Duodenal mucosa (tissue), 2 donors: ENCODE data around the gene OR13J1.

Experiments used
- H3K27ac ChIP-seq: one replicate; pipeline ENCODE4 v1.7.0; 2013; ENCODE audit warnings: low read depth, low read length
- H3K27me3 ChIP-seq, 2 donors: one replicate each; pipeline ENCODE4 v1.7.0; 2013; ENCODE audit warnings: low read length in 2 of 2, control low read depth in 1 of 2; ENCODE audit not compliant: insufficient read depth in 2 of 2, control insufficient read depth in 1 of 2
- H3K36me3 ChIP-seq, 2 donors: one replicate each; pipeline ENCODE4 v1.7.0; 2013; ENCODE audit warnings: low read length in 2 of 2, control low read depth in 1 of 2; ENCODE audit not compliant: insufficient read depth in 2 of 2, control insufficient read depth in 1 of 2
- H3K4me1 ChIP-seq, 2 donors: one replicate each; pipeline ENCODE4 v1.7.0; 2013; ENCODE audit warnings: low read length in 2 of 2, control low read depth in 1 of 2; ENCODE audit not compliant: insufficient read depth in 2 of 2, control insufficient read depth in 1 of 2
- H3K4me3 ChIP-seq, 2 donors: one replicate each; pipeline ENCODE4 v1.7.0; 2013; ENCODE audit warnings: low read length in 2 of 2, low read depth in 1 of 2
- H3K9ac ChIP-seq, 2 donors: one replicate each; pipeline ENCODE4 v1.7.0; 2013; ENCODE audit warnings: low read length in 2 of 2, low read depth in 1 of 2
- H3K9me3 ChIP-seq, 2 donors: one replicate each; pipeline ENCODE4 v1.7.0; 2013; ENCODE audit warnings: low read length in 2 of 2, control low read depth in 1 of 2; ENCODE audit not compliant: control insufficient read depth in 1 of 2

Gene OR13J1

GRCh38 chr9:35835216-35835632 lies 35.0 kb downstream of the OR13J1 start:
- H3K27me3 ChIP-seq = no peaks in the 10 kb centered on the region
- no peak overlapping the region for H3K9ac ChIP-seq
- H3K36me3 ChIP-seq = no peaks in the 10 kb centered on the region
- no peaks in the 10 kb centered on the region for H3K9me3 ChIP-seq
- H3K4me3 ChIP-seq = no peak overlapping the region
- no peak overlapping the region for H3K27ac ChIP-seq
- peaks cover 31 to 33% of the 10 kb centered on the region in 2 donors for H3K4me1 ChIP-seq

DNA sequence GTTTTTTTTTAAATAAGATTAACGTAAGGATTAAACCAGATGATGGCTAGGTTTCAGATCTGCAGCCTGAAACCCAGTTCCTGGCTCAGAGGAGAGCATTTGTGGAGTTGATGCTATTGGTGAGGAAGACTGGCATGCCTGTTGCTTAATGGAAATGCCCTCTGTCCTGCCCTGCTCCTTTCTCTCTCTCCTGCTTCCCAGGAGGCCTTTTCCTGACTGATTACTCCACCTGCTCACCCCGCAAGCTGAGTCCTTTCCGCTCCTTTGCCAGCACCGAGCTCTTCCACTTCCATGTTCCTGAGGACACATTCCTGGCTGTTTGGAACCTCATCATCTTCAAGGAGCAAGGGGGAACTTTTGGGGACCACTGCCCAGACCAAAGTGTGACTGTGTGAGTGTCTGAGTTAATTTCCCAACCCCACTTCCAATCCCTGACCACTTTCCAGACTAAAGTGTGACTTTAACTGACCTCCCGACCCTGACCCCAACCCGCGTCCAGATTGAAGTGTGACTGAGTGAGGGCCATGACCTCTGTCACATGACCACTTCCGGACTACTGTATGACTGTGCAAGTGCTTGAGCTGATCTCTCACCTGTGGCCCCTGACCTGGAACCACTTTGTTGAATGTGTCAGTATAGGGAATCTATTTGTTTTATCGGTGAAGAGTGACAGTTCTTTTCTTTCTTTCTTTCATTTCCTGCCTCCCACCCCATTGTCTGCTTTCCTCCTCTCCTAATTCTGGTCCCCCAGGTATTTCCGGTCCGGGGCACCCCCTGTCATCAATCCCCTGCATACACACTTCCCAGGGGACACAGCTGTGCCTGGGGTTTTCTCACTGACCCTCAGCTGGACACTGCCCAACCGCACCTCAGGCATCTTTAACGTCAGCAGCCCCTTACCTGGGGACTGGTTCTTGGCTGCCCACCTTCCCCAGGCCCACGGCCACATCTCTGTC lies 35.7 kb downstream of the OR13J1 start:
- Histone ChIP-seq H3K9me3 (no peaks in the 10 kb centered on the region), H3K4me1 (peaks cover 37 to 40% of the 10 kb centered on the region in 2 donors), H3K4me3 (no peak overlapping the region), H3K36me3 (no peaks in the 10 kb centered on the region), H3K27me3 (no peaks in the 10 kb centered on the region), H3K27ac (no peak overlapping the region), H3K9ac (peak overlapping the region in 1 of 2 donors; percentile 10)

GRCh38 chr9:35832814-35833213 lies 37.4 kb downstream of the OR13J1 start:
- Histone ChIP-seq H3K4me1 (peaks cover 44 to 45% of the 10 kb centered on the region in 2 donors), H3K36me3 (no peaks in the 10 kb centered on the region), H3K27me3 (no peaks in the 10 kb centered on the region), H3K4me3 (no peak overlapping the region), H3K27ac (no peak overlapping the region), H3K9ac (no peak overlapping the region), H3K9me3 (no peaks in the 10 kb centered on the region)

GRCh38 chr9:35831040-35831439 lies 39.2 kb downstream of the OR13J1 start:
- H3K27me3 ChIP-seq = no peaks in the 10 kb centered on the region
- H3K4me3 ChIP-seq = no peak overlapping the region
- H3K36me3 ChIP-seq = no peaks in the 10 kb centered on the region
- peaks cover 42 to 45% of the 10 kb centered on the region in 2 donors for H3K4me1 ChIP-seq
- no peaks in the 10 kb centered on the region for H3K9me3 ChIP-seq
- H3K9ac ChIP-seq = no peak overlapping the region
- H3K27ac ChIP-seq = no peak overlapping the region

DNA sequence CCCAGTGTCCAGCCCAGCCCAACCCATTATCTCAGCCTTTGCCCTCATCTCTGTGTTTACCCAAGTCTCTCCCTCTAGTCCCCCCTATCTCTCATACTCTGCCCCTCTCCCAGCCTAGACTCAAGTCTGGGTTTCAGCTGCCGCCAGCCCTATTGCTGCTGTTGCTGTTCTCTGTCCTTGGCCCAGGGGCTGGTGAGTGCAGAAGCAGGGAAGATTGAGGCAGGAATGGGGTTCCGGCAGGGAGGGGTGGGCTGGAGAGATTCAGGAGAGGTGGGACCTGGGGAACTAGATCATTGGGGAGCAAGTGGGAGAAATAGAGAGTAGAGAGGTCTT lies 40.5 kb downstream of the OR13J1 start:
- no peaks in the 10 kb centered on the region for H3K9me3 ChIP-seq
- no peaks in the 10 kb centered on the region for H3K27me3 ChIP-seq
- peak overlapping the region; percentile 75 to 82 for H3K4me3 ChIP-seq
- H3K9ac ChIP-seq = peak overlapping the region; percentile 81 to 87
- H3K36me3 ChIP-seq = no peaks in the 10 kb centered on the region
- peak overlapping the region; percentile 88 for H3K27ac ChIP-seq
- peaks cover 30 to 33% of the 10 kb centered on the region in 2 donors for H3K4me1 ChIP-seq

DNA sequence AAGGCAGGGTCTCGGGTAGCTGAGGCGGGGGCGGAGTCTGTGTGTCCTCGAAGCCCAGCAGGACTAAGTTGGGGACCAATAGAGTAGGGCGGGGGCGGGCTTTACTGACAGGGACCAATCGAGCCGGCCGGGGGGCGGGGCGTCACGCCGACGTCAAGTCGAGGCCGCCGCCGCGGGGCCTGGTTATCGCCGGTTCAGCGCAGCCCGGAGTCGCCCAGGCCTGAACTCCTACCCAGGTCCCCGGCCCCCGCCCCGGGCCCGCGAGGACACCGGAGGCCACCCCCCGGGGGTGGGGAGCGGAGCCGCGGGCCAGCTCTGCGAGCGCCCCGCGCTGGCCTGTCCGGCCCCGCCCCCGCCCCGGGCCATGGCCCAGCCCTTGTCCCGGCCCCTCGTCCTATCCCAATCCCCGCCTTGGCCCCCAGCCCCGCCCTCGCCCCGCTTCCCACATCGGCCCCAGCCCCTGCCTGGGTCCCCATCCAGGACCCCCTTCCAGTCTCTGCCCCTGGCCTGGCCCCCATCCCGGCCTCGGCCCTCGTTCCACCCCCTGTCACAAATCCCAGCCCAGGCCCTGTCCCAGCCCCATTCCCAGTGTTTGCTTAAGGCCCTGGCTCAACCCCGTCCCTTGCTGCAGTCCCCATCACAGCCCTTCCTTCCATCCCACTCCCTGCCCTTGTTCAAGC lies 41.0 kb downstream of the OR13J1 start, which contains the start of gene TMEM8B:
TSS of gene TMEM8B (plus strand) at position 145 of the 680 bp plus-strand sequence. CDS start at position 365, 220 bp downstream.
- Histone ChIP-seq H3K36me3 (no peaks in the 10 kb centered on the region), H3K27ac (peak within 1 kb of the TSS; percentile 88), H3K27me3 (no peaks in the 10 kb centered on the region), H3K9me3 (no peaks in the 10 kb centered on the region), H3K9ac (peak within 1 kb of the TSS; percentile 81 to 87), H3K4me3 (peak within 1 kb of the TSS; percentile 75 to 82), H3K4me1 (peaks cover 25 to 28% of the 10 kb centered on the region in 2 donors)

DNA sequence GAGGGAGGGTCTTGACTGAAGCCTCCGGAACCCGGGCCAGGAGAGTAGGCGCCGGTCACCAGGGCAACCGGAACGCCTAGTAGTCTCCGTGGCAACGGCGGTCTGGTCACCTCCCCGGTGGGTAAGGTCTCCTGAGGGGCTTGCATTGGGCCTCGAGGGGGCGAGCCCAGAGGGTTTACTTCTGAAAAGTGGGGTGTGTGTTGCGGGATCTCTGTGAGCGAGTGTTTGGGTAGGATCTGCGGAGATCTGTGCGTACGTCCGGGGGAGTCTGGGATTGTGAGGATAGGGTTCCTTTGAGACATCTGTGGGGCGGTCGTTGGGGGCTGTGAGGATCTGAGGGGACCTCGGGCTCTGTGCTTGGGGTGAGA lies 41.5 kb downstream of the OR13J1 start, which contains the start of gene FAM221B:
TSS of gene FAM221B (minus strand) at position 17 of the 368 bp plus-strand sequence. CDS start 2,571 bp downstream, outside the sequence.
- H3K36me3 ChIP-seq = no peaks in the 10 kb centered on the region
- peaks cover 19 to 23% of the 10 kb centered on the region in 2 donors for H3K4me1 ChIP-seq
- no peaks in the 10 kb centered on the region for H3K27me3 ChIP-seq
- peak within 1 kb of the TSS; percentile 75 to 82 for H3K4me3 ChIP-seq
- peak within 1 kb of the TSS; percentile 81 to 87 for H3K9ac ChIP-seq
- H3K9me3 ChIP-seq = no peaks in the 10 kb centered on the region
- H3K27ac ChIP-seq = peak within 1 kb of the TSS; percentile 88

- no peak overlapping the region for H3K9ac ChIP-seq
- no peaks in the 10 kb centered on the region for H3K36me3 ChIP-seq
- H3K4me3 ChIP-seq = no peak overlapping the region
- no peaks in the 10 kb centered on the region for H3K9me3 ChIP-seq
- no peaks in the 10 kb centered on the region for H3K27me3 ChIP-seq
- H3K27ac ChIP-seq = no peak overlapping the region
- peaks cover 14 to 18% of the 10 kb centered on the region in 2 donors for H3K4me1 ChIP-seq
These were observed 42.7 kb downstream of the OR13J1 start for GRCh38 chr9:35827486-35827885.

DNA sequence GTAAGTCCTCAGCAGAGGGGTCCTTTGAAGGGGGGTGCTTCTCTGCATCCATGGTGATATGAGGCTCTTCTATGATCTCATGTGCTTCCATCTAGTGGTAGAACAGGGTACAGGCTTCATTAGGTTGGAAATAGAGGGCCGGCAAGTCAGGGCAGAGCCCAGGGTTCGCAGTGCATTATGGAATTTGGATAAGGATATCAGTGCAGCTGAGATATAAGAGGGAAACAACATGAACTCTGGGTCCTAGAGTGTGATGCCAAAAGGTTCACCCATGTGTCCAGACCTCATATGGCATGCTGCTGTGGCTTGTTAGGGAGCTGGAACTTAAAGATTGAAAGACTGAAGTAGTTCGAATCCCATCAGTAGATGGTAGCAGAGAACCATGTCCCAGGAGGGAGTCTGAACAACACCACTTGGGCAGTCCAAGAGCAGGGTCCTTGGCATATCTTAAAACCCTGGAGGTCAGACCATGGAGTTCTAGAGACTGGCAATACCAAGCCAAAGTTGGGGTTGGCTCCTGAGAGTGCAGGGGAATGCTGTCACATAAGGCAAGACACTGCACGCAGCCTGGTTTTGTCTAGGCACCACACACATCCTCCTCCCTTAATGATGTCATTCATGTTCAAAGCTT lies 44.0 kb downstream of the OR13J1 start:
- H3K9ac ChIP-seq = no peak overlapping the region
- no peak overlapping the region for H3K4me3 ChIP-seq
- peaks cover 14 to 18% of the 10 kb centered on the region in 2 donors for H3K4me1 ChIP-seq
- H3K36me3 ChIP-seq = no peaks in the 10 kb centered on the region
- H3K9me3 ChIP-seq = no peaks in the 10 kb centered on the region
- no peak overlapping the region for H3K27ac ChIP-seq
- no peaks in the 10 kb centered on the region for H3K27me3 ChIP-seq
